Tibial nerve (tissue), 4 donors: ENCODE data around the gene RETREG1. TPM values are rescaled to one million over a fixed set of nuclear protein-coding genes. Genes with fewer than 3 reads are reported as not detected.
"Not testable (repeated sequence)": the region's sequence is repeated elsewhere in the genome, so short reads cannot be mapped to it uniquely, and the experiment has no call there.

ENCODE experiments used
- DNase-seq, 2 donors: peaks; one replicate each; pipeline ENCODE4 v3.0.0-alpha.2; 2019; ENCODE audit warnings: low spot score in 2 of 2
- H3K27ac ChIP-seq, 4 donors: fragments of 200-600 bp; sonication (generic) in 3 of 4; one replicate each; pipeline ENCODE4 v1.5.1; 2017 to 2019; ENCODE audit warnings: mild to moderate bottlenecking in 1 of 4
- H3K27me3 ChIP-seq, 2 donors: fragments of 200-600 bp; sonication (generic) in 1 of 2; one replicate each; pipeline versions ENCODE4 v1.5.1 to v1.6.0; 2017 to 2019
- H3K36me3 ChIP-seq, 3 donors: fragments of 200-600 bp; sonication (generic); one replicate each; pipeline ENCODE4 v1.5.1; 2018 to 2019
- H3K4me1 ChIP-seq, 4 donors: fragments of 200-600 bp; sonication (generic) in 3 of 4; one replicate each; pipeline ENCODE4 v1.5.1; 2017 to 2019
- H3K4me3 ChIP-seq, 4 donors: fragments of 200-600 bp; sonication (generic) in 3 of 4; one replicate each; pipeline ENCODE4 v1.5.1; 2017 to 2019; ENCODE audit warnings: mild to moderate bottlenecking in 1 of 4, moderate library complexity in 1 of 4
- H3K9me3 ChIP-seq, 4 donors: fragments of 200-600 bp; sonication (generic) in 3 of 4; one replicate each; pipeline ENCODE4 v1.5.1; 2017 to 2019
- CTCF ChIP-seq, 5 experiments: fragments of 200-600 bp in 3 of 5; fragments of 450-650 bp in 2 of 5; sonication (generic) in 3 of 5; IDR thresholded peaks; one replicate each; pipeline ENCODE4 v1.5.1; 2016 to 2019; ENCODE audit warnings: antibody characterized with exemption in 5 of 5, mild to moderate bottlenecking in 3 of 5, moderate library complexity in 2 of 5
- EP300 ChIP-seq, 2 donors: sonication (generic); formaldehyde crosslinking; IDR thresholded peaks; one replicate each; pipeline ENCODE4 v1.6.1; 2017; ENCODE audit warnings: antibody characterized with exemption in 2 of 2, mild to moderate bottlenecking in 1 of 2
- POLR2A ChIP-seq, 2 donors: fragments of 450-650 bp; IDR thresholded peaks; one replicate each; pipeline ENCODE4 v1.6.1; 2017; ENCODE audit warnings: antibody characterized with exemption in 2 of 2, mild to moderate bottlenecking in 2 of 2, moderate library complexity in 2 of 2
- WGBS, 2 donors: methylation state at CpG; one replicate each; pipeline ENCODE4 v1.1.5; 2018; 5-methylcytosine and 5-hydroxymethylcytosine counted together
- total RNA-seq, 4 donors: library from RNA; depleted of rRNA; stranded (reverse); fragments of >200 nt; gene quantifications; one replicate each; pipeline ENCODE4 v1.1.0, GENCODE V29; 2016

RETREG1 gene
- total RNA-seq, 4 donors from 2014 or later: 57.5 to 90.9 (median 77.0) TPM

GRCh38 chr5:16446993-16447392 is 169.8 kb downstream of the RETREG1 start:
- Histone ChIP-seq H3K4me3 (no peak overlapping the region), H3K9me3 (no peaks in the 10 kb centered on the region), H3K36me3 (peaks cover 0 to 60% (median 20%) of the 10 kb centered on the region in 3 donors), H3K27ac (no peak overlapping the region), H3K27me3 (no peaks in the 10 kb centered on the region), H3K4me1 (no peaks in the 10 kb centered on the region)
- DNase-seq: no peak
- WGBS, 2 donors: 81 to 82% methylated on average over 5 of the region's 5 CpGs
- TF ChIP-seq EP300 (IDR thresholded peaks at IDR 0.05): no peak

- TF ChIP-seq CTCF (IDR thresholded peaks at IDR 0.05) (no peak), POLR2A (IDR thresholded peaks at IDR 0.05) (no peak), EP300 (IDR thresholded peaks at IDR 0.05) (no peak)
- Histone ChIP-seq H3K36me3 (no peaks in the 10 kb centered on the region), H3K27ac (no peak overlapping the region), H3K4me3 (no peak overlapping the region), H3K27me3 (no peaks in the 10 kb centered on the region), H3K4me1 (no peaks in the 10 kb centered on the region), H3K9me3 (no peaks in the 10 kb centered on the region)
- no peak for DNase-seq
- WGBS, 2 donors: 62 to 67% methylated on average over 1 of the region's 1 CpG
Measured at GRCh38 chr5:16437977-16438376, 178.8 kb downstream of the RETREG1 start.

- 86 to 91% methylated on average over 15 to 27 of the region's 28 CpGs for whole genome bisulfite sequencing, 2 donors
- H3K9me3 ChIP-seq, H3K27me3 ChIP-seq, H3K27ac ChIP-seq, H3K4me3 ChIP-seq, H3K4me1 ChIP-seq, DNase-seq, H3K36me3 ChIP-seq: not testable (repeated sequence)
Measured at GRCh38 chr5:16436065-16436682, 180.6 kb downstream of the RETREG1 start.

GRCh38 chr5:16431490-16431889 is 185.3 kb downstream of the RETREG1 start:
- no peak overlapping the region for H3K4me3 ChIP-seq
- no peak for TF ChIP-seq POLR2A (IDR thresholded peaks at IDR 0.05)
- no peak for TF ChIP-seq EP300 (IDR thresholded peaks at IDR 0.05)
- no peak for TF ChIP-seq CTCF (IDR thresholded peaks at IDR 0.05)
- no peaks in the 10 kb centered on the region for H3K27me3 ChIP-seq
- DNase-seq: no peak
- no peaks in the 10 kb centered on the region for H3K36me3 ChIP-seq
- no peaks in the 10 kb centered on the region for H3K4me1 ChIP-seq
- WGBS, 2 donors: 49 to 55% methylated on average over 2 of the region's 2 CpGs
- H3K9me3 ChIP-seq: no peaks in the 10 kb centered on the region
- no peak overlapping the region for H3K27ac ChIP-seq

GRCh38 chr5:16430349-16431089 is 186.3 kb downstream of the RETREG1 start:
- 86% methylated on average over 7 of the region's 7 CpGs for WGBS, 2 donors
- no peak for DNase-seq
- no peak for TF ChIP-seq POLR2A (IDR thresholded peaks at IDR 0.05)
- no peak for TF ChIP-seq CTCF (IDR thresholded peaks at IDR 0.05)
- TF ChIP-seq EP300 (IDR thresholded peaks at IDR 0.05): no peak
- no peaks in the 10 kb centered on the region for H3K36me3 ChIP-seq
- H3K4me1 ChIP-seq: no peaks in the 10 kb centered on the region
- no peak overlapping the region for H3K4me3 ChIP-seq
- H3K9me3 ChIP-seq: no peaks in the 10 kb centered on the region
- no peaks in the 10 kb centered on the region for H3K27me3 ChIP-seq
- H3K27ac ChIP-seq: no peak overlapping the region

GRCh38 chr5:16428359-16428758 is 188.4 kb downstream of the RETREG1 start:
- TF ChIP-seq CTCF (IDR thresholded peaks at IDR 0.05) (no peak), EP300 (IDR thresholded peaks at IDR 0.05) (no peak), POLR2A (IDR thresholded peaks at IDR 0.05) (no peak)
- Histone ChIP-seq H3K27ac (no peak overlapping the region), H3K4me1 (no peaks in the 10 kb centered on the region), H3K4me3 (no peak overlapping the region), H3K9me3 (no peaks in the 10 kb centered on the region), H3K36me3 (no peaks in the 10 kb centered on the region), H3K27me3 (no peaks in the 10 kb centered on the region)
- WGBS, 2 donors: 81 to 82% methylated on average over 4 of the region's 4 CpGs
- no peak for DNase-seq
